ENCODE results near the gene PDP2. TPM values are rescaled to one million over a fixed set of nuclear protein-coding genes. Genes with fewer than 3 reads are reported as not detected.

PDP2 gene
- total RNA-seq, 1 experiment from 2014 or later: 11.7 TPM

DNA sequence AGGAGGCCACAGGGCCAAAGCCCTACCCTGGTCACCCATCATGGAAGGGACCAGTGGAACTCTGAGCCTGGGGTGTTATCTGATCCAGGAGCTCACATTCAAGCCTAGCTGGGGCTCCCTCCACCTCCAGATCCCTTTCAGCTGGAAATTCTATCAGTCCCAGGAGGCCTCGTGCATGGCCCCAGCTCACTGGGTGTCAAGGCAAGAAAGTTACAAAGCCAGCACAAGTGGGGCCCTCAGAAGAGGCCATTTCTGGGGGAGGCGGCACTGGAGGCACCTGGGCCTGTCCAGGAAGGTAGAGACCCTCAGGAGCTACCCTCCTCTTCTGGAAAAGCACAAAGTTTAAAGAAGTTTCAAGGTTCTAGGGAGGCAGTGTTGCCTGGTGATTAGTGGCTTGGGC, 31.3 kb upstream of the PDP2 start:
- Histone ChIP-seq H3K4me2 (ENCODE audit: low read depth, low read length, poor library complexity, severe bottlenecking) (no peak overlapping the region), H3K9ac (ENCODE audit: low read length) (no peak overlapping the region), H3K27me3 (ENCODE audit: low read length) (no peaks in the 10 kb centered on the region), H2AFZ (ENCODE audit: low read length) (no peak overlapping the region), H3K4me1 (ENCODE audit: low read length) (peaks cover 10% of the 10 kb centered on the region), H3K9me2 (replicated peaks; ENCODE audit: insufficient read depth, low read length) (no peaks in the 10 kb centered on the region), H3K27ac (ENCODE audit: low read length) (no peak overlapping the region), H4K20me1 (ENCODE audit: insufficient read depth, low read depth, low read length) (no peaks in the 10 kb centered on the region), H3K9me3 (ENCODE audit: low read length) (no peaks in the 10 kb centered on the region), H3K4me3 (ENCODE audit: low read length) (no peak overlapping the region), H3K36me3 (ENCODE audit: insufficient read depth, low read length) (no peaks in the 10 kb centered on the region), H3K79me2 (ENCODE audit: low read length) (no peaks in the 10 kb centered on the region)
- no peak for DNase-seq

DNA sequence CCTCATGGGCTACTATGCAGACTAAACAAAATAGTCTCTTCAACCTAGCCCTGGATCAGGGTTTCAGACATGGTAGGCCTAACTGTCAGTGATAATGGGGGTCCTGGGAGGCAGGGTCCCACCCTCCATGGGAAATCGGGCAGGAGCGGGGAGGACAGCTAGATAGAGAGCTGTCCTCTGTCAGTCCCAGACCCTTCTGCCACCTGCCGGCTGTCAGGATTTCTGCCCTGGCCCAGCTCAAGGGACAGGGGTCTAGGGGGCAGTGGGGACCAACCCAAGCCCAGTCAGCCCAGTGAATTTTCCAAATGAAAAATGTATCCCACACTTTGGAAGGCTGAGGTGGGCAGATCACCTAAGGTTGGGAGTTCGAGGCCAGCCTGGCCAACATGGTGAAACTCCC, 30.8 kb upstream of the PDP2 start:
- H3K4me2 ChIP-seq (ENCODE audit: low read depth, low read length, poor library complexity, severe bottlenecking): no peak overlapping the region
- DNase-seq: no peak

DNA sequence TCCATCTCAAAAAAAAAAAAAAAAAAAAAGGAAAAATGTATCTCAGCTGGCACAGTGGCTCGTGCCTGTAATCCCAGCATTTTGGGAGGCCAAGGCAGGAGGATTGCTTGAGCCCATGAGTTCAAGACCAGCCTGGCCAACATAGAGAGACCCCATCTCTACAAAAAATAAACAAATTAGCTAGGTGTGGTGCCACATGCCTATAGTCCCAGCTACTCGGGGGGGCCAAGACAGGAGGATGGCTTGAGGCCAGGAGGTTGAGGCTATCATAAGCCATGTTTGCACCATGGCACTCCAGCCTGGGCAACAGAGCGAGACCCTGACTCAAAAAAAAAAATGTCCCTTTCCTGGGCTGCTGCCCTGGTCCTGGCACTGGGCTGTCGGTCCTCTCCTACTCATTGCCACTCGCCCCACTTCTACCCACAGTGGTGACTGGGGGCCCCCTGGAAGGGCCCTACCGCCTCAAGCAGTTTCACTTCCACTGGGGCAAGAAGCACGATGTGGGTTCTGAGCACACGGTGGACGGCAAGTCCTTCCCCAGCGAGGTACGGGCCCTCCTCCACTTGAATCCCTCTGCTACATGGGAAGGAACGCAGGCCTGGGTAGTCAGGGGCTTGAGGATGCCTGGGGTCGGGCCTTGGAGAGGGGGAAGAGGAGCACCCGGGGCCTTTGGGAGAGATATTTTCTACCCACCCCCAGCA, 30.1 kb upstream of the PDP2 start:
- Histone ChIP-seq H3K9me3 (ENCODE audit: low read length) (no peaks in the 10 kb centered on the region), H4K20me1 (ENCODE audit: insufficient read depth, low read depth, low read length) (no peaks in the 10 kb centered on the region), H3K9ac (ENCODE audit: low read length) (no peak overlapping the region)

More for the DNA sequence above, 30.8 kb upstream of the PDP2 start:
- Histone ChIP-seq H3K9me3 (ENCODE audit: low read length) (no peaks in the 10 kb centered on the region), H3K27ac (ENCODE audit: low read length) (no peak overlapping the region), H3K36me3 (ENCODE audit: insufficient read depth, low read length) (no peaks in the 10 kb centered on the region), H2AFZ (ENCODE audit: low read length) (no peak overlapping the region), H4K20me1 (ENCODE audit: insufficient read depth, low read depth, low read length) (no peaks in the 10 kb centered on the region), H3K27me3 (ENCODE audit: low read length) (no peaks in the 10 kb centered on the region), H3K9ac (ENCODE audit: low read length) (no peak overlapping the region), H3K79me2 (ENCODE audit: low read length) (no peaks in the 10 kb centered on the region), H3K4me3 (ENCODE audit: low read length) (no peak overlapping the region), H3K9me2 (replicated peaks; ENCODE audit: insufficient read depth, low read length) (no peaks in the 10 kb centered on the region), H3K4me1 (ENCODE audit: low read length) (peaks cover 10% of the 10 kb centered on the region)

DNA sequence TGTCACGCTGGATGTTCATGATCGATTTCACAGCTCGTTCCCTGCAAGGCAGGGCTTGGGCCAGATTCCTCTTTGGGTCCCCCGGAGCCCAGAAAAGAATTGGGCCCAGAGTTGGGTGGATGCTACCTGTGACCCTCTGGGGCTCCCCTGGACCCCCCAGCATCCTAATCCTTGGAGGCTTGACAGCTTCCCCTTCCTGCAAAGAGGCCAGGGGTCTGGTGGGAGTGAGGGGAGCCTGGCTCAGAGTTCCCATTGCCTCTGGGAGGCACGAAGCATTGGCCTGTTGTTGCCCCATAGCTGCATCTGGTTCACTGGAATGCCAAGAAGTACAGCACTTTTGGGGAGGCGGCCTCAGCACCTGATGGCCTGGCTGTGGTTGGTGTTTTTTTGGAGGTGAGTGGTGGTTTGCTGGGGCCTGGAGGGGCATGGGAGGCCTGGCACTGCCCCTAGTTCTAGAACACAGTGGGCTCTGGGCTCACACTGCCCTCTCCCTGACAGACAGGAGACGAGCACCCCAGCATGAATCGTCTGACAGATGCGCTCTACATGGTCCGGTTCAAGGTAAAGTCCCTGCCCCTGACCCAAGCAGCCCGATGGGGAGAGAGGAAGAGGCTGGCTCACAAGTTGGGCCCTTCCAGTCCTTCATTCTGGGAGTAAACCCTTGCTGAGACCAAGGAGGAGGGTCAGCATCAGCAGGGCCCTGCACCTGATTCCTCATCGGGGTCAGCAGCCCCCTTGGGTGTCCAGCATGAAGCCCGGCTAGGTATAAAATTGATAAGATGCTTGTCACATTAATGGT, 28.9 kb upstream of the PDP2 start:
- no peak overlapping the region for H2AFZ ChIP-seq (ENCODE audit: low read length)
- no peaks in the 10 kb centered on the region for H3K36me3 ChIP-seq (ENCODE audit: insufficient read depth, low read length)
- no peaks in the 10 kb centered on the region for H4K20me1 ChIP-seq (ENCODE audit: insufficient read depth, low read depth, low read length)
- DNase-seq: no peak
- H3K27ac ChIP-seq (ENCODE audit: low read length): no peak overlapping the region
- H3K9me2 ChIP-seq (replicated peaks; ENCODE audit: insufficient read depth, low read length): no peaks in the 10 kb centered on the region
- H3K79me2 ChIP-seq (ENCODE audit: low read length): no peaks in the 10 kb centered on the region
- peaks cover 4% of the 10 kb centered on the region; the same call in 1 of the 2 replicates for H3K4me1 ChIP-seq (ENCODE audit: low read length)
- H3K9ac ChIP-seq (ENCODE audit: low read length): no peak overlapping the region
- H3K4me2 ChIP-seq (ENCODE audit: low read depth, low read length, poor library complexity, severe bottlenecking): no peak overlapping the region
- no peaks in the 10 kb centered on the region for H3K27me3 ChIP-seq (ENCODE audit: low read length)
- no peak overlapping the region for H3K4me3 ChIP-seq (ENCODE audit: low read length)
- H3K9me3 ChIP-seq (ENCODE audit: low read length): no peaks in the 10 kb centered on the region

More for the DNA sequence above, 30.1 kb upstream of the PDP2 start:
- Histone ChIP-seq H3K4me1 (ENCODE audit: low read length) (peaks cover 10% of the 10 kb centered on the region), H3K9me2 (replicated peaks; ENCODE audit: insufficient read depth, low read length) (no peaks in the 10 kb centered on the region), H3K4me3 (ENCODE audit: low read length) (no peak overlapping the region), H3K27ac (ENCODE audit: low read length) (no peak overlapping the region), H3K27me3 (ENCODE audit: low read length) (no peaks in the 10 kb centered on the region), H3K36me3 (ENCODE audit: insufficient read depth, low read length) (no peaks in the 10 kb centered on the region), H2AFZ (ENCODE audit: low read length) (no peak overlapping the region), H3K79me2 (ENCODE audit: low read length) (no peaks in the 10 kb centered on the region), H3K4me2 (ENCODE audit: low read depth, low read length, poor library complexity, severe bottlenecking) (no peak overlapping the region)
- DNase-seq: no peak

DNA sequence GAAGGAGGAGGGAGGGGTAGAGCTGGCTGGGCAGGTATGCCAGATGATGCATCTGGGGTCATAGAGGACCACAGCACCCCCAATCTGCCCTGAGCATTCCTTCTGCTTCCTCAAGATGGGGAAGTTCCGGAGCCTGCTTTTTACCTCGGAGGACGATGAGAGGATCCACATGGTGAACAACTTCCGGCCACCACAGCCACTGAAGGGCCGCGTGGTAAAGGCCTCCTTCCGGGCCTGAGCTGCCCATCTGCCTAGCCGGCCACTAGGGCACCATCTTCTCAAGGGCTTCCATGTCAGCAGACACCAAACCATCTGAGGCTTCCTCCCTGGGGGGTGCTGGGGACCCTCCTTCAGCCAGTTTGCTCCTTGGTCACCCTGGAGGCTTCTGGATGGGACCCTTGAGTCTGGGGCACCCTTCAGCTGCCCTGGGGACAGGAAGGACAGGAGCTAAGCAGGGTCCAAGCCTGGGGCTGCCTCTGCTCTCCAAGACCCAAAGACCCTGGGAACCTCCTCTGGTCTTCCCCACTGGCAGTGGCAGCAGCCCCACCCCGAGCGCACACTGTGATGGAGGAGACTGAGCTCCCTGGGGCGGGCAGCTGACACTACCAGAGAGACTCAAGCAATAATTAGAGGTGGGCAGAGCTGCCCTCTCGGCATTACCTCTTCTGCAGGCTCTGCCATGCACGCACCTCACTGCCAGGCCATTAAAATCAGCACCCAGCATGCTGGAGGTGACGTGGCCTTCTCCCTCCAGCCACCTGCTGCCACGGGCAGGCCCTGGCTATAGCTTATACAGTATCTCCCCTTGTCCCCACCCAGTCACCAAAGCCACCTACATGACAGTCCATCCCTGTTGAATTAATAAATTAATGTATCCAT, 26.8 kb upstream of the PDP2 start:
- Histone ChIP-seq H3K4me2 (ENCODE audit: low read depth, low read length, poor library complexity, severe bottlenecking) (no peak overlapping the region), H4K20me1 (ENCODE audit: insufficient read depth, low read depth, low read length) (no peaks in the 10 kb centered on the region), H3K9me2 (replicated peaks; ENCODE audit: insufficient read depth, low read length) (no peaks in the 10 kb centered on the region), H2AFZ (ENCODE audit: low read length) (peak overlapping the region; percentile 34; the same call in 1 of the 2 replicates), H3K36me3 (ENCODE audit: insufficient read depth, low read length) (no peaks in the 10 kb centered on the region), H3K79me2 (ENCODE audit: low read length) (no peaks in the 10 kb centered on the region), H3K9me3 (ENCODE audit: low read length) (no peaks in the 10 kb centered on the region), H3K4me3 (ENCODE audit: low read length) (no peak overlapping the region), H3K4me1 (ENCODE audit: low read length) (peaks cover 7% of the 10 kb centered on the region; the same call in 1 of the 2 replicates), H3K27me3 (ENCODE audit: low read length) (no peaks in the 10 kb centered on the region), H3K27ac (ENCODE audit: low read length) (no peak overlapping the region), H3K9ac (ENCODE audit: low read length) (no peak overlapping the region)
- DNase-seq: no peak

DNA sequence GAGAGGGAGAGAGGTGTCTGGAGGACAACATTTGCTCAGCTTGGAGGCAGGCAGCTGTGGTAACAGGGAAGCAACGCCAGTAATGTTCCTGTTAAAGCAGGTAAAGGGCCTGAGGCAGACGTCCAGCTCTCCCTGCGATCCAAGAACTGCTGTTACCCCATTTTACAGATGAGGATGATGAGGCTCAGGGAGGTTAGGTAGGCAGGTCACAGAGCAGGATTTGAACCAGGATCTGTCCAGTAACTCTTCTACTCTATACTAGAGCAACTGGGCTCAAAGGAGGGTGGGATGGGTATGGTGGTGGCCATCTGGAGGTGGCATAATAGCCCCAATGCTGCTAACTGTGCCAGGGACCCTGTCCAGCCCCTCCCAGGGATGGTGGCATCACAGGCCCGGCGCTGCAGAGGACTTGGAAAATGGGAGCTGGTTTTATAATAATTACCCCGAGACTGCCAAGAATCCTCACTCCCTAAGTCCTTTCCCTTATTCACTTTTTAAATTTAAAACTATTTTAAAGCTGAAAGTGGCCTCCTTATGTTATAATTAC, 24.1 kb upstream of the PDP2 start:
- no peak overlapping the region for H3K27ac ChIP-seq (ENCODE audit: low read length)
- DNase-seq: no peak
- H3K36me3 ChIP-seq (ENCODE audit: insufficient read depth, low read length): no peaks in the 10 kb centered on the region
- no peaks in the 10 kb centered on the region for H3K27me3 ChIP-seq (ENCODE audit: low read length)
- no peak overlapping the region for H3K4me3 ChIP-seq (ENCODE audit: low read length)
- H3K9me3 ChIP-seq (ENCODE audit: low read length): no peaks in the 10 kb centered on the region
- no peaks in the 10 kb centered on the region for H4K20me1 ChIP-seq (ENCODE audit: insufficient read depth, low read depth, low read length)
- H3K79me2 ChIP-seq (ENCODE audit: low read length): no peaks in the 10 kb centered on the region
- no peak overlapping the region for H3K4me2 ChIP-seq (ENCODE audit: low read depth, low read length, poor library complexity, severe bottlenecking)
- H3K4me1 ChIP-seq (ENCODE audit: low read length): peaks cover 3% of the 10 kb centered on the region; the same call in 1 of the 2 replicates
- H3K9ac ChIP-seq (ENCODE audit: low read length): no peak overlapping the region
- H3K9me2 ChIP-seq (replicated peaks; ENCODE audit: insufficient read depth, low read length): no peaks in the 10 kb centered on the region
- H2AFZ ChIP-seq (ENCODE audit: low read length): no peak overlapping the region

DNA sequence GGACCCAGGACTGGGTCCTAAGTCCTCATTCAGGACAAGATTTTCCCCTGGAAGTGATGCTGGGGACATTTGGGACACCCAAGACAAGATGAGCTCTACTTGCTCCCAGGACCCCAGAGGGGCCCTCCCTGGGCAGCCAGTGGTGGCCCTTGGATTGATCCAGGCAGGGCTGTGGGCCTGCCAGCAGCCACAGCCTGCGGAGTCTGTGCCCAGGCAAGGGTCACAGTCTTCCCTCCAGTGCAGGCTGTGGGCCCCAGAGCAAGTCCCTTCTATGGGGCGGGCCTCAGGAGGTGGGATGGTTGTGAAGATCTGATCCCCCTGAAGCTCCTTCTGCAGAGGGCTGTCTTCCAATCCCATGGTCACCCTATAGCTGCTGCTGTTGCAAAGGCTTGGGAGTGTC, 23.5 kb upstream of the PDP2 start:
- DNase-seq: no peak
- Histone ChIP-seq H3K9me3 (ENCODE audit: low read length) (no peaks in the 10 kb centered on the region), H3K9ac (ENCODE audit: low read length) (no peak overlapping the region), H3K27me3 (ENCODE audit: low read length) (no peaks in the 10 kb centered on the region), H3K9me2 (replicated peaks; ENCODE audit: insufficient read depth, low read length) (no peaks in the 10 kb centered on the region), H2AFZ (ENCODE audit: low read length) (no peak overlapping the region), H3K79me2 (ENCODE audit: low read length) (no peaks in the 10 kb centered on the region), H3K4me2 (ENCODE audit: low read depth, low read length, poor library complexity, severe bottlenecking) (no peak overlapping the region), H3K27ac (ENCODE audit: low read length) (no peak overlapping the region), H3K4me3 (ENCODE audit: low read length) (no peak overlapping the region), H4K20me1 (ENCODE audit: insufficient read depth, low read depth, low read length) (no peaks in the 10 kb centered on the region), H3K4me1 (ENCODE audit: low read length) (peaks cover 3% of the 10 kb centered on the region; the same call in 1 of the 2 replicates), H3K36me3 (ENCODE audit: insufficient read depth, low read length) (no peaks in the 10 kb centered on the region)
